Naive thymus-derived CD4-positive, alpha-beta T cell (primary cell): ENCODE measurements around the gene IQGAP2. TPM values are rescaled to one million over a fixed set of nuclear protein-coding genes. Genes with fewer than 3 reads are reported as not detected.
A peak's percentile ranks its signal among the peaks of the same experiment; 100 is the strongest.

Experiments
- ATAC-seq: fragments of 150-1000 bp; cut with Tn5 transposase; 2 replicates; pipeline ENCODE4 v1.10.0; 2021; ENCODE audit warnings: mild to moderate bottlenecking, moderate library complexity
- CTCF ChIA-PET: fragments of 350-600 bp; sonication (Branson Sonifier 250); formaldehyde crosslinking; loops from one replicate; lab custom pipeline; 2021; ENCODE audit warnings: antibody characterized with exemption; lab: Charles Lee
- POLR2A ChIA-PET: fragments of 350-600 bp; sonication (Branson Sonifier 250); formaldehyde crosslinking; loops from one replicate; lab custom pipeline; 2021; ENCODE audit warnings: antibody characterized with exemption, inconsistent platforms; lab: Charles Lee
- DNase-seq, 9 donors: peaks; one replicate each; pipeline versions ENCODE4 v3.0.0 to v3.0.0-alpha.2; 2020 to 2022; ENCODE audit warnings: mixed read lengths in 1 of 9
- H3K27ac ChIP-seq: one replicate; pipeline ENCODE4 v1.7.0; 2013; ENCODE audit warnings: mild to moderate bottlenecking, low read depth, low read length, moderate library complexity
- H3K27me3 ChIP-seq, 2 donors: one replicate each; pipeline ENCODE4 v1.7.0; 2013; ENCODE audit warnings: low read length in 2 of 2, mild to moderate bottlenecking in 2 of 2, moderate library complexity in 2 of 2; ENCODE audit not compliant: control insufficient read depth in 2 of 2, insufficient read depth in 2 of 2
- H3K36me3 ChIP-seq, 3 experiments: 1 replicate in 2 of 3; 2 replicates in 1 of 3; pipeline ENCODE4 v1.7.0; 2013; ENCODE audit warnings: low read length in 3 of 3, mild to moderate bottlenecking in 3 of 3, moderate library complexity in 1 of 3; ENCODE audit not compliant: insufficient read depth in 3 of 3, control insufficient read depth in 2 of 3
- H3K4me1 ChIP-seq, 2 donors: one replicate each; pipeline ENCODE4 v1.7.0; 2013; ENCODE audit warnings: low read length in 2 of 2, mild to moderate bottlenecking in 2 of 2, moderate library complexity in 1 of 2; ENCODE audit not compliant: control insufficient read depth in 2 of 2, insufficient read depth in 2 of 2
- H3K4me3 ChIP-seq: 2 replicates; pipeline ENCODE4 v1.7.0; 2013; ENCODE audit warnings: mild to moderate bottlenecking, low read length
- H3K9me3 ChIP-seq, 3 experiments: 1 replicate in 2 of 3; 2 replicates in 1 of 3; pipeline ENCODE4 v1.7.0; 2013; ENCODE audit warnings: low read length in 3 of 3; ENCODE audit not compliant: control insufficient read depth in 2 of 3
- H3K27ac Mint-ChIP-seq, 9 donors: one replicate each; pipeline ENCODE4 v1.8.0; 2020 to 2022; ENCODE audit warnings: mixed read lengths in 9 of 9, mild to moderate bottlenecking in 8 of 9, moderate library complexity in 5 of 9, inconsistent platforms in 2 of 9
- H3K27me3 Mint-ChIP-seq, 5 donors: one replicate each; pipeline ENCODE4 v1.8.0; 2021 to 2022; ENCODE audit warnings: mixed read lengths in 5 of 5, mild to moderate bottlenecking in 1 of 5
- H3K36me3 Mint-ChIP-seq, 5 donors: one replicate each; pipeline ENCODE4 v1.8.0; 2020 to 2022; ENCODE audit warnings: mixed read lengths in 5 of 5, mild to moderate bottlenecking in 3 of 5, inconsistent platforms in 1 of 5
- H3K4me1 Mint-ChIP-seq, 7 donors: one replicate each; pipeline ENCODE4 v1.8.0; 2020 to 2022; ENCODE audit warnings: mixed read lengths in 7 of 7, mild to moderate bottlenecking in 3 of 7, inconsistent platforms in 1 of 7
- H3K4me3 Mint-ChIP-seq, 10 donors: one replicate each; pipeline ENCODE4 v1.8.0; 2020 to 2022; ENCODE audit warnings: mild to moderate bottlenecking in 10 of 10, mixed read lengths in 10 of 10, moderate library complexity in 6 of 10, inconsistent platforms in 2 of 10
- H3K9me3 Mint-ChIP-seq, 11 donors: one replicate each; pipeline ENCODE4 v1.8.0; 2020 to 2022; ENCODE audit warnings: mixed read lengths in 11 of 11, mild to moderate bottlenecking in 4 of 11, inconsistent platforms in 1 of 11, moderate library complexity in 1 of 11
- intact Hi-C, 2 donors: fragments of 100-400 bp; cut with micrococcal nuclease; formaldehyde crosslinking; loops; one replicate each; pipeline ENCODE4 v1.15.1; 2023
- polyA plus RNA-seq, 2 donors: library from polyadenylated mRNA; unstranded; fragments of 300-500 nt; fragmentation: Illumina TruSeq; gene quantifications; one replicate each; pipeline ENCODE4 v1.2.3, GENCODE V29; 2021
- total RNA-seq, 6 experiments: library from RNA in 5 of 6; stranded (reverse) in 5 of 6; gene quantifications; 1 replicate in 5 of 6; 2 replicates in 1 of 6; pipeline ENCODE4 v1.2.3 and lab custom pipeline; 2021 to 2026

The IQGAP2 gene
- total and polyA plus RNA-seq, 7 experiments from 2014 or later = 19.0 to 114 (median 86.3) TPM

DNA sequence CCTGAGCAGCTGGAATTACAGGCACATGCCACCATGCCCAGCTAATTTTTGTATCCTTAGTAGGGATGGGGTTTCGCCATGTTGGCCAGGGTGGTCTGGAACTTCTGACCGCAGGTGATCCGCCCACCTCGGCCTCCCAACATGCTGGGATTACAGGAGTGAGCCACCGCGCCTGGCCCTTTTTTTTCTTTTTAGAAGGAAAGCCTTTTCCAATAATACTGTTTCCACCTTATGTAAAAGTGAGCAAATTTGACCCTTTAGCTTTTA is 289.1 kb downstream of the IQGAP2 start:
- peaks cover 16 to 67% (median 42%) of the 10 kb centered on the region in 5 donors for H3K36me3 Mint-ChIP-seq
- H3K4me1 ChIP-seq = no peaks in the 10 kb centered on the region
- no peak overlapping the region for H3K4me3 ChIP-seq
- peaks cover 16 to 47% (median 28%) of the 10 kb centered on the region in 3 experiments for H3K36me3 ChIP-seq
- intact Hi-C loops = no loop called here
- CTCF ChIA-PET = no interaction called here
- H3K4me1 Mint-ChIP-seq = peaks cover 0 to 19% (median 0%) of the 10 kb centered on the region in 7 donors
- no peaks in the 10 kb centered on the region for H3K9me3 ChIP-seq
- no peak overlapping the region for H3K4me3 Mint-ChIP-seq
- DNase-seq (no peak), ATAC-seq (no peak)
- POLR2A ChIA-PET = no interaction called here
- peak overlapping the region in 1 of 9 donors; percentile 38 for H3K27ac Mint-ChIP-seq
- H3K27me3 Mint-ChIP-seq = no peaks in the 10 kb centered on the region
- no peak overlapping the region for H3K27ac ChIP-seq
- no peaks in the 10 kb centered on the region for H3K27me3 ChIP-seq
- H3K9me3 Mint-ChIP-seq = peaks cover 0 to 1% (median 0%) of the 10 kb centered on the region in 11 donors

GRCh38 chr5:76692651-76693050 is 289.6 kb downstream of the IQGAP2 start:
- Histone ChIP-seq H3K27ac (no peak overlapping the region), H3K27me3 (no peaks in the 10 kb centered on the region), H3K9me3 (no peaks in the 10 kb centered on the region), H3K4me3 (no peak overlapping the region), H3K36me3 (peaks cover 16 to 48% (median 31%) of the 10 kb centered on the region in 3 experiments), H3K4me1 (no peaks in the 10 kb centered on the region)
- intact Hi-C loops = no loop called here
- ATAC-seq = no peak
- POLR2A ChIA-PET = no interaction called here
- H3K9me3 Mint-ChIP-seq = peaks cover 0 to 1% (median 0%) of the 10 kb centered on the region in 11 donors
- CTCF ChIA-PET = no interaction called here
- no peak overlapping the region for H3K27ac Mint-ChIP-seq
- H3K4me1 Mint-ChIP-seq = peaks cover 0 to 19% (median 0%) of the 10 kb centered on the region in 7 donors
- H3K36me3 Mint-ChIP-seq = peaks cover 16 to 65% (median 43%) of the 10 kb centered on the region in 5 donors
- no peak for DNase-seq
- H3K27me3 Mint-ChIP-seq = no peaks in the 10 kb centered on the region
- H3K4me3 Mint-ChIP-seq = no peak overlapping the region

GRCh38 chr5:76693141-76693540 is 290.1 kb downstream of the IQGAP2 start:
- CTCF ChIA-PET = no interaction called here
- peaks cover 16 to 65% (median 41%) of the 10 kb centered on the region in 5 donors for H3K36me3 Mint-ChIP-seq

DNA sequence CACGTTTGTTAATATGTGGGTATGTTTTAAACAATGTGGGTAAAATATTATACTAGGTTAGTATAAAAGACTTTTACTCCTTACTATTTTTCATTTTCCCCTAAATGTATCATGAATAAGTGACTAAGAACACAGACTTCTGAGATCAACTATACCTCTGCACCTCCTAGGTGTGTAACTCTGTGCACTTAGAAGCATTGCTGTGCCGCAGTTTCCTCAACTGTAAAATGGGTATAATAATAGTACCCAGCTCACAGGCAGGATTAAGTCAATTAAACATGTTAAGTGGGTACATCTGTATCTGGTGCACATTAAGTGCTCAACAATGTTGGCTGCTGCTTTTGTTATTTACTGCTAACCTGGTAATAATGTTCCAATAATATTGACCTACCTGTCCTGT is 291.2 kb downstream of the IQGAP2 start:
- no peak overlapping the region for H3K27ac Mint-ChIP-seq
- H3K4me3 ChIP-seq = no peak overlapping the region
- ATAC-seq = no peak
- no peaks in the 10 kb centered on the region for H3K27me3 ChIP-seq
- no peaks in the 10 kb centered on the region for H3K27me3 Mint-ChIP-seq
- peaks cover 13 to 50% (median 43%) of the 10 kb centered on the region in 3 experiments for H3K36me3 ChIP-seq
- ChIA-PET POLR2A (no interaction called here), CTCF (no interaction called here)
- H3K9me3 ChIP-seq = no peaks in the 10 kb centered on the region
- intact Hi-C loops = no loop called here
- H3K4me1 Mint-ChIP-seq = peaks cover 0 to 19% (median 0%) of the 10 kb centered on the region in 7 donors
- H3K9me3 Mint-ChIP-seq = peaks cover 0 to 1% (median 0%) of the 10 kb centered on the region in 11 donors
- H3K4me3 Mint-ChIP-seq = no peak overlapping the region
- no peaks in the 10 kb centered on the region for H3K4me1 ChIP-seq
- DNase-seq = no peak
- H3K27ac ChIP-seq = no peak overlapping the region
- H3K36me3 Mint-ChIP-seq = peaks cover 16 to 65% (median 41%) of the 10 kb centered on the region in 5 donors

More at GRCh38 chr5:76693141-76693540, 290.1 kb downstream of the IQGAP2 start:
- POLR2A ChIA-PET = no interaction called here
- no peak overlapping the region for H3K4me3 ChIP-seq
- peaks cover 0 to 19% (median 0%) of the 10 kb centered on the region in 7 donors for H3K4me1 Mint-ChIP-seq
- H3K9me3 Mint-ChIP-seq = peaks cover 0 to 1% (median 0%) of the 10 kb centered on the region in 11 donors
- H3K4me3 Mint-ChIP-seq = no peak overlapping the region
- no peak overlapping the region for H3K27ac ChIP-seq
- H3K27ac Mint-ChIP-seq = no peak overlapping the region
- DNase-seq (no peak), ATAC-seq (no peak)
- H3K27me3 ChIP-seq = no peaks in the 10 kb centered on the region
- H3K4me1 ChIP-seq = no peaks in the 10 kb centered on the region
- H3K9me3 ChIP-seq = no peaks in the 10 kb centered on the region
- H3K27me3 Mint-ChIP-seq = no peaks in the 10 kb centered on the region
- peaks cover 13 to 49% (median 36%) of the 10 kb centered on the region in 3 experiments for H3K36me3 ChIP-seq
- intact Hi-C loops = no loop called here

GRCh38 chr5:76695346-76695745 is 292.3 kb downstream of the IQGAP2 start:
- intact Hi-C loops = no loop called here
- H3K4me1 Mint-ChIP-seq = peaks cover 0 to 17% (median 0%) of the 10 kb centered on the region in 7 donors
- POLR2A ChIA-PET = no interaction called here
- Histone ChIP-seq H3K9me3 (no peaks in the 10 kb centered on the region), H3K4me3 (no peak overlapping the region), H3K4me1 (no peaks in the 10 kb centered on the region), H3K36me3 (peaks cover 7 to 50% (median 44%) of the 10 kb centered on the region in 3 experiments), H3K27me3 (no peaks in the 10 kb centered on the region), H3K27ac (no peak overlapping the region)
- H3K27me3 Mint-ChIP-seq = no peaks in the 10 kb centered on the region
- H3K9me3 Mint-ChIP-seq = peaks cover 0 to 1% (median 0%) of the 10 kb centered on the region in 11 donors
- ATAC-seq (no peak), DNase-seq (no peak)
- CTCF ChIA-PET = no interaction called here
- no peak overlapping the region for H3K27ac Mint-ChIP-seq
- peaks cover 16 to 61% (median 39%) of the 10 kb centered on the region in 5 donors for H3K36me3 Mint-ChIP-seq
- H3K4me3 Mint-ChIP-seq = no peak overlapping the region

DNA sequence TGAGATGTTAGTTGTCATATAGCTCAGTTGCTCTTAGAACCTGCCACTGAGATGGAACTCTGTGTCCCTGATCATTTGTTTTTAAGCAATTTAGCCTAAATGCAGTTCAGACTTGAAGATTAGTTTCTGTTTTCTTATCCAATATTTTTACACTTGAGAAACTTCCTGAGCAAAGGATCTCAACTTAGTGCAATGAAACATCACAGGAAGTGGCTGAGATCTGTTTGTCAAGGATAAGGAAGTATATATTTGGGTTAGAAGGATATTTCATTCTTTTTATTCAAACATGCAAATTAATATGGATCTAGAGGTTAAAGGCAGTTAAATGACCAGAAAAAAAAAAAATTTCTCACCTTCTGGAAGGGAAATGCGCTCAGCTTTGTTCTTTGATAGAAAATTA is 293.2 kb downstream of the IQGAP2 start:
- H3K9me3 ChIP-seq = no peaks in the 10 kb centered on the region
- ATAC-seq (no peak), DNase-seq (no peak)
- H3K36me3 Mint-ChIP-seq = peaks cover 17 to 64% (median 44%) of the 10 kb centered on the region in 5 donors
- intact Hi-C loops = no loop called here
- H3K27ac ChIP-seq = no peak overlapping the region
- peaks cover 0 to 11% (median 0%) of the 10 kb centered on the region in 7 donors for H3K4me1 Mint-ChIP-seq
- H3K27ac Mint-ChIP-seq = no peak overlapping the region
- H3K27me3 ChIP-seq = no peaks in the 10 kb centered on the region
- H3K4me3 ChIP-seq = no peak overlapping the region
- ChIA-PET CTCF (no interaction called here), POLR2A (no interaction called here)
- no peak overlapping the region for H3K4me3 Mint-ChIP-seq
- H3K9me3 Mint-ChIP-seq = peaks cover 0 to 1% (median 0%) of the 10 kb centered on the region in 11 donors
- H3K36me3 ChIP-seq = peaks cover 7 to 59% (median 44%) of the 10 kb centered on the region in 3 experiments
- no peaks in the 10 kb centered on the region for H3K4me1 ChIP-seq
- no peaks in the 10 kb centered on the region for H3K27me3 Mint-ChIP-seq

DNA sequence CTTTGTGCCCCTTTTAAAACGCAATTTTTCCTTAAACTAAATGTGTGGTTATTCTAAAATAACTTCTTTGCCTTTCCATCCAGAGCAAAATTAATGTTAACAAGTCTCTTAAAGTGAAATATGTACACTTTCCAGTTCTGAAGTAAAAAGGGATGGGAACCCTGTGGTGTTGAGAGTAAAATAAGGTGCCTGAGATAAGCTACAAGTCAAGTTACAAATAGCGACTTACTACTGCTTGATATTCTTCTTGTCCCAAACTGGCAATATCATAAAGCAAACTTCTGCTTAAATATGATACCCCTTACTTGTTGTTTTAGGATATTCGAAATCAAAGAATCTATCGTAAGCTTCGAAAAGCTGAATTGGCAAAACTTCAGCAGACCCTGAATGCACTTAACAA is 294.6 kb downstream of the IQGAP2 start:
- H3K4me1 ChIP-seq = no peaks in the 10 kb centered on the region
- CTCF ChIA-PET = interaction anchor here (0.8 to 1.2 kb wide), 2 partner anchors 77 to 843 kb away, joined by 3 to 5 read pairs; no protein-coding TSS in a partner anchor
- Mint-ChIP-seq H3K27me3 (no peaks in the 10 kb centered on the region), H3K27ac (no peak overlapping the region), H3K4me1 (peaks cover 0 to 3% (median 0%) of the 10 kb centered on the region in 7 donors), H3K9me3 (peaks cover 0 to 1% (median 0%) of the 10 kb centered on the region in 11 donors), H3K4me3 (no peak overlapping the region), H3K36me3 (peaks cover 24 to 67% (median 50%) of the 10 kb centered on the region in 5 donors)
- ATAC-seq (no peak), DNase-seq (no peak)
- H3K27ac ChIP-seq = no peak overlapping the region
- H3K36me3 ChIP-seq = peaks cover 7 to 63% (median 44%) of the 10 kb centered on the region in 3 experiments
- POLR2A ChIA-PET = no interaction called here
- no peaks in the 10 kb centered on the region for H3K9me3 ChIP-seq
- intact Hi-C loops = no loop called here
- no peak overlapping the region for H3K4me3 ChIP-seq
- H3K27me3 ChIP-seq = no peaks in the 10 kb centered on the region
